K562 (cell line): ENCODE measurements around the gene ARL3. TPM values are rescaled to one million over a fixed set of nuclear protein-coding genes. Genes with fewer than 3 reads are reported as not detected.

ENCODE experiments used
- CBX3 ChIP-seq, 2 experiments: IDR thresholded peaks; 1 replicate in 1 of 2; 2 replicates in 1 of 2; pipeline ENCODE4 v1.6.1; 2012; ENCODE audit warnings: inconsistent platforms in 2 of 2, low read length in 2 of 2, borderline replicate concordance in 1 of 2, control low read depth in 1 of 2
- FOXK1 ChIP-seq: sonication (generic); formaldehyde crosslinking; IDR thresholded peaks from 2 replicates; pipeline ENCODE4 v1.8.0; 2022; ENCODE audit warnings: missing genetic modification reagents, mild to moderate bottlenecking, borderline replicate concordance
- NCOR1 ChIP-seq: fragments of 450-650 bp; IDR thresholded peaks from 2 replicates; pipeline ENCODE4 v1.6.1; 2016; ENCODE audit warnings: mild to moderate bottlenecking, moderate library complexity
- RBM17 ChIP-seq: fragments of 200-400 bp; formaldehyde crosslinking; IDR thresholded peaks from 2 replicates; pipeline ENCODE4 v1.6.1; 2017; ENCODE audit warnings: low read depth, mild to moderate bottlenecking, low read length, borderline replicate concordance
- RBM34 ChIP-seq: fragments of 200-400 bp; formaldehyde crosslinking; IDR thresholded peaks from 2 replicates; pipeline ENCODE4 v1.6.1; 2018; ENCODE audit warnings: low read length, borderline replicate concordance; ENCODE audit not compliant: insufficient read depth
- TOE1 ChIP-seq, 2 experiments: fragments of 450-650 bp in 1 of 2; sonication (generic) in 1 of 2; formaldehyde crosslinking in 1 of 2; IDR thresholded peaks; 2 replicates each; pipeline versions ENCODE4 v1.7.1 to v1.8.0; 2016 to 2022; ENCODE audit warnings: borderline replicate concordance in 2 of 2, mild to moderate bottlenecking in 2 of 2, antibody characterized with exemption in 1 of 2, inconsistent platforms in 1 of 2, low read depth in 1 of 2, missing genetic modification reagents in 1 of 2, moderate library complexity in 1 of 2
- ZSCAN32 ChIP-seq: fragments of 450-650 bp; formaldehyde crosslinking; IDR thresholded peaks from 2 replicates; pipeline ENCODE4 v1.4.0; 2020; ENCODE audit warnings: mild to moderate bottlenecking, moderate library complexity
- polyA plus RNA-seq, 8 experiments: library from polyadenylated mRNA; depleted of rRNA in 4 of 8; stranded (reverse) in 5 of 8; unstranded in 3 of 8; fragments of >200 nt; fragmentation: Nextera tagmentation in 2 of 8; fragmentation: Illumina TruSeq in 1 of 8; extraction: Ambion mirVana in 2 of 8; extraction: Trizol in 1 of 8; gene quantifications; 2 replicates each; pipeline versions ENCODE4 v1.2.1 to v1.2.3, GENCODE V29; 2011 to 2014; ENCODE audit warnings: inconsistent platforms in 1 of 8, missing spikeins in 1 of 8
- total RNA-seq, 7 experiments: library from RNA; depleted of rRNA in 6 of 7; stranded (reverse); fragments of >200 nt in 6 of 7; fragmentation: Illumina TruSeq in 2 of 7; extraction: Trizol in 2 of 7; gene quantifications; 2 replicates each; pipeline versions ENCODE4 v1.2.1 to v1.2.3, GENCODE V29; 2011 to 2021; ENCODE audit warnings: low replicate concordance in 1 of 7
- TF ChIP-seq, protein P1 (sequence below), 3 experiments: fragments of 200-800 bp in 1 of 3; sonication (Bioruptor generic) in 1 of 3; sonication (generic) in 1 of 3; formaldehyde crosslinking in 1 of 3; IDR thresholded peaks; 2 replicates each; pipeline versions ENCODE4 v1.6.1 to v1.8.0; 2016 to 2022; ENCODE audit warnings: mild to moderate bottlenecking in 2 of 3, missing compliant biosample characterization in 2 of 3, missing genetic modification characterization in 2 of 3, missing genetic modification reagents in 1 of 3
- TF ChIP-seq, protein P2 (sequence below), 2 experiments: IDR thresholded peaks; 2 replicates each; pipeline ENCODE4 v1.6.1; 2011; ENCODE audit warnings: borderline replicate concordance in 1 of 2, control low read depth in 1 of 2, low read depth in 1 of 2, low read length in 1 of 2, mild to moderate bottlenecking in 1 of 2, mixed read lengths in 1 of 2, moderate library complexity in 1 of 2; ENCODE audit not compliant: insufficient read depth in 1 of 2, insufficient read length in 1 of 2, poor library complexity in 1 of 2, severe bottlenecking in 1 of 2; ENCODE audit errors: extremely low read depth in 1 of 2
- TF ChIP-seq, protein P3 (sequence below): fragments of 150-350 bp; IDR thresholded peaks from 2 replicates; pipeline ENCODE4 v1.6.1; 2014; ENCODE audit warnings: low read depth, mild to moderate bottlenecking, low read length, borderline replicate concordance
- TF ChIP-seq, protein P4 (sequence below): sonication (generic); formaldehyde crosslinking; IDR thresholded peaks from 2 replicates; pipeline ENCODE4 v1.8.1; 2023; ENCODE audit warnings: mild to moderate bottlenecking, missing genetic modification reagents
- TF ChIP-seq, protein P5 (sequence below): fragments of 250-450 bp; sonication (Bioruptor Pico); IDR thresholded peaks from 2 replicates; pipeline ENCODE4 v1.8.0; 2022; ENCODE audit warnings: inconsistent platforms, mild to moderate bottlenecking, moderate library complexity, borderline replicate concordance

ARL3 gene
- total and polyA plus RNA-seq, 9 of the 15 experiments (the other 6 are each of a cell fraction or from before 2014, with no cell fraction given) = 2.9 to 8.9 (median 4.8) TPM

DNA sequence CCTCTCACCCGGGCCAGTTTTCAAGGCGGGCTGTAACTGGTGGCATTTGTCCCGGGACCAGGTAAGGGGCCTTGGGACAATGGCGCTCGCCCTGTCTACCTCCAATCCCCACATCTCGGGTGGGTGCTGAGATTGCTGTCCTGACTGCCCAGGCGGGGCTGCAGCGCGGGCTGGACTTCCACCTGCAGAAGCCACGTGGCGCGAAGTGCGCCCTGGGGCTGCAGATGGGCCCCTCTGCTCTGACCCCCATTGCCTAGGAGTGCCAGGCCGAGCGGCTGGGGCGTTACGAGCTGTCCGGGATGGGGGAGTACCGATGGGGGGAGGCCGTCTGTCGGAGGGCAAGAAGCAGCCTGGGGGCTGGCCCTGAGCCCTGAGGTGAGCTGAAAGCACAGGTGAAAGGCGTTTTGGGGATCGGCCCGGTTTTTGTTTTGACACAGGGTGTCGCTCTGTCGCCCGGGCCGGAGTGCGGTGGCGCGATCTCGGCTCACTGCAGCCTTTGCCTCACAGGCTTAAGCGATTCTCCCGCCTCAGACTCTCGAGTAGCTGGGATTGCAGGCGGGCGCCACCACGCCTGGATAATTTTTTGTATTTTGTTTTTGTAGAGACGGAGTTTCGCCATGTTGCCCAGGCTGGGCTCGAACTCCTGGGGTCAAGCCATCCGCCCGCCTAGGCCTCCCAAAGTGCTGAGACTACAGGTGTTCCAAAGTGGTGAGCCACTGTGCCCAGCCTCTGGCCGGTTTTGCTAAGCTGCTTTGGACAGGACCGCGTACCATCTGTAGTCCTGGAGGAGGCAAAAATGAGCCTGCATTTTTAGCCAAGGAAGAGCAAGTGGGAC lies 641 bp upstream of the ARL3 start, which contains the start of gene SFXN2 (continued):
- TF ChIP-seq, protein P1, sequence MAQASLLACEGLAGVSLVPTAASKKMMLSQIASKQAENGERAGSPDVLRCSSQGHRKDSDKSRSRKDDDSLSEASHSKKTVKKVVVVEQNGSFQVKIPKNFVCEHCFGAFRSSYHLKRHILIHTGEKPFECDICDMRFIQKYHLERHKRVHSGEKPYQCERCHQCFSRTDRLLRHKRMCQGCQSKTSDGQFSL (CRISPR knock-in tag; IDR thresholded peaks at IDR 0.05) = peak; percentile 50; the same call in 1 of the 2 replicates
- TF ChIP-seq, protein P1 (tag; IDR thresholded peaks at IDR 0.05) = no peak
- TF ChIP-seq RBM34 (no peak), NCOR1 (no peak), RBM17 (no peak), CBX3 (IDR thresholded peaks at IDR 0.05; ENCODE audit: borderline replicate concordance in 1 of 2, low read length in 2 of 2) (no peak), FOXK1 (CRISPR knock-in tag) (no peak), ZSCAN32 (no peak), TOE1 (IDR thresholded peaks at IDR 0.05; ENCODE audit: borderline replicate concordance) (no peak), TOE1 (CRISPR knock-in tag; IDR thresholded peaks at IDR 0.05; ENCODE audit: borderline replicate concordance, low read depth) (no peak)
- TF ChIP-seq, protein P2, sequence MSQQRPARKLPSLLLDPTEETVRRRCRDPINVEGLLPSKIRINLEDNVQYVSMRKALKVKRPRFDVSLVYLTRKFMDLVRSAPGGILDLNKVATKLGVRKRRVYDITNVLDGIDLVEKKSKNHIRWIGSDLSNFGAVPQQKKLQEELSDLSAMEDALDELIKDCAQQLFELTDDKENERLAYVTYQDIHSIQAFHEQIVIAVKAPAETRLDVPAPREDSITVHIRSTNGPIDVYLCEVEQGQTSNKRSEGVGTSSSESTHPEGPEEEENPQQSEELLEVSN (IDR thresholded peaks at IDR 0.05; ENCODE audit: borderline replicate concordance in 1 of 2, extremely low read depth in 1 of 2, insufficient read depth in 1 of 2, insufficient read length in 1 of 2, low read depth in 1 of 2, low read length in 1 of 2, poor library complexity in 1 of 2, severe bottlenecking in 1 of 2) = peak; percentile 24 to 51
- TF ChIP-seq, protein P3, sequence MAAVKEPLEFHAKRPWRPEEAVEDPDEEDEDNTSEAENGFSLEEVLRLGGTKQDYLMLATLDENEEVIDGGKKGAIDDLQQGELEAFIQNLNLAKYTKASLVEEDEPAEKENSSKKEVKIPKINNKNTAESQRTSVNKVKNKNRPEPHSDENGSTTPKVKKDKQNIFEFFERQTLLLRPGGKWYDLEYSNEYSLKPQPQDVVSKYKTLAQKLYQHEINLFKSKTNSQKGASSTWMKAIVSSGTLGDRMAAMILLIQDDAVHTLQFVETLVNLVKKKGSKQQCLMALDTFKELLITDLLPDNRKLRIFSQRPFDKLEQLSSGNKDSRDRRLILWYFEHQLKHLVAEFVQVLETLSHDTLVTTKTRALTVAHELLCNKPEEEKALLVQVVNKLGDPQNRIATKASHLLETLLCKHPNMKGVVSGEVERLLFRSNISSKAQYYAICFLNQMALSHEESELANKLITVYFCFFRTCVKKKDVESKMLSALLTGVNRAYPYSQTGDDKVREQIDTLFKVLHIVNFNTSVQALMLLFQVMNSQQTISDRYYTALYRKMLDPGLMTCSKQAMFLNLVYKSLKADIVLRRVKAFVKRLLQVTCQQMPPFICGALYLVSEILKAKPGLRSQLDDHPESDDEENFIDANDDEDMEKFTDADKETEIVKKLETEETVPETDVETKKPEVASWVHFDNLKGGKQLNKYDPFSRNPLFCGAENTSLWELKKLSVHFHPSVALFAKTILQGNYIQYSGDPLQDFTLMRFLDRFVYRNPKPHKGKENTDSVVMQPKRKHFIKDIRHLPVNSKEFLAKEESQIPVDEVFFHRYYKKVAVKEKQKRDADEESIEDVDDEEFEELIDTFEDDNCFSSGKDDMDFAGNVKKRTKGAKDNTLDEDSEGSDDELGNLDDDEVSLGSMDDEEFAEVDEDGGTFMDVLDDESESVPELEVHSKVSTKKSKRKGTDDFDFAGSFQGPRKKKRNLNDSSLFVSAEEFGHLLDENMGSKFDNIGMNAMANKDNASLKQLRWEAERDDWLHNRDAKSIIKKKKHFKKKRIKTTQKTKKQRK = no peak
- TF ChIP-seq, protein P4, sequence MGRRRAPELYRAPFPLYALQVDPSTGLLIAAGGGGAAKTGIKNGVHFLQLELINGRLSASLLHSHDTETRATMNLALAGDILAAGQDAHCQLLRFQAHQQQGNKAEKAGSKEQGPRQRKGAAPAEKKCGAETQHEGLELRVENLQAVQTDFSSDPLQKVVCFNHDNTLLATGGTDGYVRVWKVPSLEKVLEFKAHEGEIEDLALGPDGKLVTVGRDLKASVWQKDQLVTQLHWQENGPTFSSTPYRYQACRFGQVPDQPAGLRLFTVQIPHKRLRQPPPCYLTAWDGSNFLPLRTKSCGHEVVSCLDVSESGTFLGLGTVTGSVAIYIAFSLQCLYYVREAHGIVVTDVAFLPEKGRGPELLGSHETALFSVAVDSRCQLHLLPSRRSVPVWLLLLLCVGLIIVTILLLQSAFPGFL (CRISPR knock-in tag) = peak; percentile 54; the same call in 1 of the 2 replicates
- TF ChIP-seq, protein P5, sequence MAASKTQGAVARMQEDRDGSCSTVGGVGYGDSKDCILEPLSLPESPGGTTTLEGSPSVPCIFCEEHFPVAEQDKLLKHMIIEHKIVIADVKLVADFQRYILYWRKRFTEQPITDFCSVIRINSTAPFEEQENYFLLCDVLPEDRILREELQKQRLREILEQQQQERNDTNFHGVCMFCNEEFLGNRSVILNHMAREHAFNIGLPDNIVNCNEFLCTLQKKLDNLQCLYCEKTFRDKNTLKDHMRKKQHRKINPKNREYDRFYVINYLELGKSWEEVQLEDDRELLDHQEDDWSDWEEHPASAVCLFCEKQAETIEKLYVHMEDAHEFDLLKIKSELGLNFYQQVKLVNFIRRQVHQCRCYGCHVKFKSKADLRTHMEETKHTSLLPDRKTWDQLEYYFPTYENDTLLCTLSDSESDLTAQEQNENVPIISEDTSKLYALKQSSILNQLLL = no peak
